Fibroblast of peridontal ligament (primary cell): ENCODE results near the gene SMIM27.
"Not testable (repeated sequence)": the region's sequence is repeated elsewhere in the genome, so short reads cannot be mapped to it uniquely, and the experiment has no call there.

Source experiments
- DNase-seq: peaks from one replicate; pipeline ENCODE4 v3.0.0-alpha.2; 2010; ENCODE audit errors: extremely low read depth

SMIM27 gene

GRCh38 chr9:32552172-32552872, at the start of gene SMIM27, which contains the start of gene TOPORS:
Gene SMIM27 (plus strand): TSS chr9:32552327. CDS start chr9:32552435, 108 bp downstream.
Gene TOPORS (minus strand): TSS chr9:32552586. CDS start chr9:32552436, 150 bp downstream.
- DNase-seq = peak; percentile 88

- peak; percentile 54 for DNase-seq
Observed at GRCh38 chr9:32502464-32502863, 49.7 kb upstream of the SMIM27 start.

GRCh38 chr9:32503008-32503407, 49.1 kb upstream of the SMIM27 start:
- DNase-seq = no peak

- DNase-seq = no peak
Observed at GRCh38 chr9:32508728-32509127, 43.4 kb upstream of the SMIM27 start.

GRCh38 chr9:32516241-32516640, 35.9 kb upstream of the SMIM27 start:
- no peak for DNase-seq

- DNase-seq = no peak
Observed at GRCh38 chr9:32518276-32518675, 33.9 kb upstream of the SMIM27 start.

GRCh38 chr9:32523910-32524309, 28.2 kb upstream of the SMIM27 start:
- DNase-seq = no peak

GRCh38 chr9:32524558-32524891, 27.6 kb upstream of the SMIM27 start:
- DNase-seq = not testable (repeated sequence)

GRCh38 chr9:32524892-32525708, 27.0 kb upstream of the SMIM27 start:
- peak; percentile 25 for DNase-seq

GRCh38 chr9:32525709-32526030, 26.5 kb upstream of the SMIM27 start:
- no peak for DNase-seq

GRCh38 chr9:32526041-32526706, 26.0 kb upstream of the SMIM27 start, which contains the start of gene RIGI:
Gene RIGI (minus strand): TSS chr9:32526196. CDS start chr9:32526166, 30 bp downstream.
- peak; percentile 92 for DNase-seq

- no peak for DNase-seq
Observed at GRCh38 chr9:32526707-32527048, 25.4 kb upstream of the SMIM27 start.

- no peak for DNase-seq
Observed at GRCh38 chr9:32533336-32533735, 18.8 kb upstream of the SMIM27 start.

- no peak for DNase-seq
Observed at GRCh38 chr9:32533816-32534215, 18.3 kb upstream of the SMIM27 start.

- DNase-seq = no peak
Observed at GRCh38 chr9:32543047-32543446, 9.1 kb upstream of the SMIM27 start.

GRCh38 chr9:32545884-32546283, 6.2 kb upstream of the SMIM27 start:
- DNase-seq = no peak

- DNase-seq = not testable (repeated sequence)
Observed at GRCh38 chr9:32548213-32548612, 3.9 kb upstream of the SMIM27 start.

GRCh38 chr9:32550150-32550561, 2.0 kb upstream of the SMIM27 start:
- DNase-seq = peak; percentile 47

GRCh38 chr9:32550562-32551275, 1.4 kb upstream of the SMIM27 start:
- peak; percentile 89 for DNase-seq

GRCh38 chr9:32551276-32552051, 663 bp upstream of the SMIM27 start:
- peak; percentile 51 for DNase-seq

GRCh38 chr9:32554107-32554506, 2.0 kb downstream of the SMIM27 start:
- DNase-seq = peak; percentile 45
